Lower leg skin (tissue), 3 donors: Measurements from ENCODE around the gene UBE2E2.

Experiments
- POLR2A ChIP-seq, 2 donors: fragments of 450-650 bp; IDR thresholded peaks; one replicate each; pipeline ENCODE4 v1.6.1; 2016 to 2017; ENCODE audit warnings: antibody characterized with exemption in 2 of 2, mild to moderate bottlenecking in 1 of 2, moderate library complexity in 1 of 2
- TF ChIP-seq, protein P1 (sequence below), 3 donors: fragments of 450-650 bp; IDR thresholded peaks; one replicate each; pipeline ENCODE4 v1.5.1; 2016; ENCODE audit warnings: antibody characterized with exemption in 3 of 3, mild to moderate bottlenecking in 3 of 3, moderate library complexity in 2 of 3

DNA sequence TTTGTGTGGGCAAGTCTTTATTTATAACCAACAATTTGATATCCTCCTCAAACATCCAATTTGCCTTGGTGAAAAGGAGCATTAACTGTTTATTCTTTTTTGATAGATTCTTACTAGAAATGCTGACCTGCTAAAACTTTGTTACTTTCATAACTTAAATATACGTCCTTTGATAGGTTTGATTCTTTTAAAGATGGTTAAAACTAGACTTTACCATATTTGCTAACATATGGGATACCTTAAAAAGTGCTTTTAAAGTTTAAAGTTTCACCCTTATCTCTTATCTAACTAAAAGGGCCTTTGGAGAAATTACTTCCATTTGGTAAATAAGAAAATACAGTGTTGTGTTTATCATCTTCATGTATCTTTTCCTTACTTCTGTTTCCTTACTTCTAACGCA lies 336.1 kb downstream of the UBE2E2 start:
- TF ChIP-seq, protein P1, sequence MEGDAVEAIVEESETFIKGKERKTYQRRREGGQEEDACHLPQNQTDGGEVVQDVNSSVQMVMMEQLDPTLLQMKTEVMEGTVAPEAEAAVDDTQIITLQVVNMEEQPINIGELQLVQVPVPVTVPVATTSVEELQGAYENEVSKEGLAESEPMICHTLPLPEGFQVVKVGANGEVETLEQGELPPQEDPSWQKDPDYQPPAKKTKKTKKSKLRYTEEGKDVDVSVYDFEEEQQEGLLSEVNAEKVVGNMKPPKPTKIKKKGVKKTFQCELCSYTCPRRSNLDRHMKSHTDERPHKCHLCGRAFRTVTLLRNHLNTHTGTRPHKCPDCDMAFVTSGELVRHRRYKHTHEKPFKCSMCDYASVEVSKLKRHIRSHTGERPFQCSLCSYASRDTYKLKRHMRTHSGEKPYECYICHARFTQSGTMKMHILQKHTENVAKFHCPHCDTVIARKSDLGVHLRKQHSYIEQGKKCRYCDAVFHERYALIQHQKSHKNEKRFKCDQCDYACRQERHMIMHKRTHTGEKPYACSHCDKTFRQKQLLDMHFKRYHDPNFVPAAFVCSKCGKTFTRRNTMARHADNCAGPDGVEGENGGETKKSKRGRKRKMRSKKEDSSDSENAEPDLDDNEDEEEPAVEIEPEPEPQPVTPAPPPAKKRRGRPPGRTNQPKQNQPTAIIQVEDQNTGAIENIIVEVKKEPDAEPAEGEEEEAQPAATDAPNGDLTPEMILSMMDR (IDR thresholded peaks at IDR 0.05) = no peak
- no peak for TF ChIP-seq POLR2A (IDR thresholded peaks at IDR 0.05)
